ENCODE measurements around the gene RNF112. TPM values are rescaled to one million over a fixed set of nuclear protein-coding genes. Genes with fewer than 3 reads are reported as not detected.
A peak's percentile ranks its signal among the peaks of the same experiment; 100 is the strongest.

Gene RNF112
- total RNA-seq, 3 donors from 2014 or later (not counting 1 experiment from before 2014, with no cell fraction given): 1.0 to 5.1 (median 5.0) TPM

- H3K9me3 Mint-ChIP-seq: no peaks in the 10 kb centered on the region
- WGBS (ENCODE audit: insufficient coverage): 97% methylated on average over 9 of the region's 9 CpGs
- no peak overlapping the region for H3K27ac Mint-ChIP-seq
- intact Hi-C loops (cut with micrococcal nuclease): no loop called here
- Histone ChIP-seq H3K27me3 (ENCODE audit: control insufficient read depth, insufficient read depth, low read length) (peaks cover 3% of the 10 kb centered on the region), H3K36me3 (ENCODE audit: control insufficient read depth, insufficient read depth, low read length) (peaks cover 39% of the 10 kb centered on the region), H3K9me3 (ENCODE audit: control insufficient read depth, insufficient read depth, low read length) (no peaks in the 10 kb centered on the region), H3K4me1 (ENCODE audit: control insufficient read depth, insufficient read depth, low read length) (peaks cover 13% of the 10 kb centered on the region), H3K27ac (ENCODE audit: low read length) (no peak overlapping the region), H3K4me3 (ENCODE audit: low read length) (no peak overlapping the region)
- no peak for TF ChIP-seq CTCF (IDR thresholded peaks at IDR 0.05)
- peaks cover 0 to 3% of the 10 kb centered on the region in 2 donors for H3K27me3 Mint-ChIP-seq (ENCODE audit: low read depth in 2 of 2)
- DNase-seq: no peak
- no peak overlapping the region for H3K4me3 Mint-ChIP-seq
- peaks cover 8 to 31% of the 10 kb centered on the region in 2 donors for H3K4me1 Mint-ChIP-seq
- H3K36me3 Mint-ChIP-seq: no peaks in the 10 kb centered on the region
- no peak for ATAC-seq
These were observed 25.5 kb upstream of the RNF112 start for GRCh38 chr17:19385521-19385983.

DNA sequence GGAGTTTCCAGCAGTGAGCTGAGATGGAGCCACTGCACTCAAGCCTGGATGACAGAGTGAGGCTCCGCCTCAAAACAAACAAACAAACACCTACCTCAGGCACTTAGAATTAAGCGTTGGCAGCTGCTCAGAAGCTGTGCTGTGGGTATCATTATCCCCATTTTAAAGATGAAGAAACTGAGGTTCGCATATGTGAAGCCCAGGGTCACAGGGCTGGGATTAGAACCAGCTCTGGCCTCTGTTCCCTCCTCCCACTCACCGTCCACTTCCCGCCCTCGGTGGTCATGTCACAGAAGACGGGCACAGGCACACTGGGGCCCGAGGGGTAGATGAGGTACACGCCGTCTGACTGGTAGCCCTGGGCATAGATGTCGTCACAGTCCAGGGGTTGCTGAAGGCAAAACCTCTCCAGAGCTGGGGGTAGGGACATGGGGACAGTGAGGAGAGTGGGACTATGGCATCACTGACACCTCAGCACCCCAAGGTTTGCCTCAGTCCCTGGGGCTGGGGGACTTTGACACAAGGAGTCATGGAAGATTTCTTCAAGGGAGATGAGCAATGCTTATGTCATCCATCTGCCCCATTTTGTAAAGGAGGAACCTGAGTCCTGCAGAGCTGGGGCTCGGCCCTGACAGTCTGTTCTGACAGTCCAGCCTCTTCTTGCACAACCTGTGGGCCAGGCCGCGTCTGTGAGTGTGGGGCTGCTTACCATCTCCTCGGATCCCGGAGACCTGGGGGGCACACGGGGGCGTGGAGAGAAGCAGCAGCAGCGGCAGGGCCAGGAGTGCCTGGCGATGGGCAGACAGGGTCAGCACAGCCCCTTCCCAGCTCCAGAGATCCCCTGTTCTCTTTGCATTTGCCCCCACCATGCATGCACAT lies 24.7 kb upstream of the RNF112 start:
- Histone ChIP-seq H3K4me3 (ENCODE audit: low read length) (no peak overlapping the region), H3K9me3 (ENCODE audit: control insufficient read depth, insufficient read depth, low read length) (no peaks in the 10 kb centered on the region), H3K27me3 (ENCODE audit: control insufficient read depth, insufficient read depth, low read length) (peaks cover 3% of the 10 kb centered on the region), H3K4me1 (ENCODE audit: control insufficient read depth, insufficient read depth, low read length) (peaks cover 13% of the 10 kb centered on the region), H3K36me3 (ENCODE audit: control insufficient read depth, insufficient read depth, low read length) (peaks cover 32% of the 10 kb centered on the region), H3K27ac (ENCODE audit: low read length) (no peak overlapping the region)
- ATAC-seq: peak; percentile 34 to 55 (median 46)
- WGBS (ENCODE audit: insufficient coverage): 66% methylated on average over 20 of the region's 20 CpGs
- Mint-ChIP-seq H3K27ac (no peak overlapping the region), H3K4me1 (peaks cover 8 to 31% of the 10 kb centered on the region in 2 donors), H3K4me3 (no peak overlapping the region), H3K27me3 (ENCODE audit: low read depth in 2 of 2) (peaks cover 0 to 3% of the 10 kb centered on the region in 2 donors), H3K9me3 (no peaks in the 10 kb centered on the region), H3K36me3 (no peaks in the 10 kb centered on the region)
- DNase-seq: no peak
- intact Hi-C loops (cut with micrococcal nuclease): no loop called here
- no peak for TF ChIP-seq CTCF (IDR thresholded peaks at IDR 0.05)

DNA sequence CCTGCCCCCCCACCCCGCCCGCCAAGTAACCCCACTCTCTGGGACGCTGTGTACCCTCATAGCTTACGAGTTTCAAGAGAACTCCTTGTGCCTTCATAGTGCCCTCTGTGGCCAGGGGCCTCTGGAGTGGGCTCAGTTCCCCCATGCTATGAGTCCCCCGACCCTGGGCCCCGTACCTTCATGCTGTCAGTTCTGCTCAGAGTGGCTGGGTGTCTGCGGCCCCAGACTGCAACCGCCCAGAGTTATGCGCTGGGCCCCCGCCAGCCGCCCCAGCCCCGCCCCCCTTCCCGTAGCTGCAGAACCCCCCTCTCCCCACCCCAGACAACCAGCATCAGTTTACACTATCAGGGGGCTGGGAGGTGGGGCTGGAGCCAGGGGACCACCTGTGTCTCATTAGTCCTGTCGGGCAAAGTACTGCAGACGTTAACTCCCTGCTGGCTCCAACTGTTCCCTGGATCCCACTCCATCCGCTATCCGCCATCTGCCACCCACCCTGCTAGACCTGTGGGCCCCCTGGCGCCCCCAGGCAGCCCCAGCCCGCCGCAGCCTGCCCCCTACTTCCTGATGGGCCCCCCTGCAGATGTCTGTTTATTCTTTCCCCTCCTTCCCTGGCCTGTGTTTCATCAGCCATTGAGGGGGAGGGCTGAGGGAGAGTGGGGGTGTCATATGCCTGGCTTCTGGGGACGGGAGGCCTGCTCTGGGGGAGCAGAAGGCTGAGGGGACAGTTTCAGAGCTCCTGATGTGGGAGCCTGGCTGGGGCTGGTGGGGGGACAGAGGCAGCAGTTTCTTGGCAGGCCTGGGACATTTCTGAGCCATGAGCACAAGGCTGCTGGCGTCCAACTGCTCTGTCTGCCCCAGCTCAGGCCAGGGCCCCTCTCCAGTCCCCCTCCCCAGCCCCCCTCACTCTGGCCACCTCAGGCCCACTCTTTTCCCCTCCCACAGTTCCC lies 23.8 kb upstream of the RNF112 start, which contains the start of gene MFAP4:
TSS of gene MFAP4 (minus strand) at position 217 of the 947 bp plus-strand sequence. CDS start at position 182, 35 bp downstream.
- no peaks in the 10 kb centered on the region for H3K9me3 Mint-ChIP-seq
- H3K4me1 ChIP-seq (ENCODE audit: control insufficient read depth, insufficient read depth, low read length): peaks cover 13% of the 10 kb centered on the region

More for the DNA sequence above, 23.8 kb upstream of the RNF112 start, which contains the start of gene MFAP4:
- Mint-ChIP-seq H3K4me3 (peak within 1 kb of the TSS; percentile 1), H3K27ac (peak within 1 kb of the TSS in 1 of 2 donors; percentile 13), H3K36me3 (no peaks in the 10 kb centered on the region), H3K4me1 (peaks cover 8 to 31% of the 10 kb centered on the region in 2 donors), H3K27me3 (ENCODE audit: low read depth in 2 of 2) (peaks cover 0 to 3% of the 10 kb centered on the region in 2 donors)
- Histone ChIP-seq H3K4me3 (ENCODE audit: low read length) (no peak within 1 kb of the TSS), H3K27ac (ENCODE audit: low read length) (no peak within 1 kb of the TSS), H3K27me3 (ENCODE audit: control insufficient read depth, insufficient read depth, low read length) (peaks cover 3% of the 10 kb centered on the region), H3K36me3 (ENCODE audit: control insufficient read depth, insufficient read depth, low read length) (peaks cover 24% of the 10 kb centered on the region), H3K9me3 (ENCODE audit: control insufficient read depth, insufficient read depth, low read length) (no peaks in the 10 kb centered on the region)
- intact Hi-C loops (cut with micrococcal nuclease): no loop called here
- ATAC-seq (no peak), DNase-seq (no peak)
- WGBS (ENCODE audit: insufficient coverage): 26% methylated on average over 15 of the region's 22 CpGs
- TF ChIP-seq CTCF (IDR thresholded peaks at IDR 0.05): no peak

All from natural killer cell (primary cell).